Hepatocyte (in vitro differentiated cells): ENCODE measurements around the gene FOXA2.

Experiments
- EZH2 ChIP-seq: fragments of 200-600 bp; sonication (generic); IDR thresholded peaks from 2 replicates; pipeline ENCODE4 v1.6.1; 2016; ENCODE audit warnings: antibody characterized with exemption, mild to moderate bottlenecking, borderline replicate concordance
- EZH2phosphoT487 ChIP-seq: fragments of 200-600 bp; sonication (generic); IDR thresholded peaks from one replicate; pipeline ENCODE4 v1.6.1; 2018; ENCODE audit warnings: antibody characterized with exemption, mild to moderate bottlenecking, low read depth, moderate library complexity; ENCODE audit not compliant: unreplicated experiment, severe bottlenecking
- TF ChIP-seq, protein P1 (sequence below): fragments of 200-600 bp; sonication (generic); IDR thresholded peaks from 2 replicates; pipeline ENCODE4 v1.5.1; 2016; ENCODE audit warnings: antibody characterized with exemption, mild to moderate bottlenecking; ENCODE audit not compliant: poor library complexity

DNA sequence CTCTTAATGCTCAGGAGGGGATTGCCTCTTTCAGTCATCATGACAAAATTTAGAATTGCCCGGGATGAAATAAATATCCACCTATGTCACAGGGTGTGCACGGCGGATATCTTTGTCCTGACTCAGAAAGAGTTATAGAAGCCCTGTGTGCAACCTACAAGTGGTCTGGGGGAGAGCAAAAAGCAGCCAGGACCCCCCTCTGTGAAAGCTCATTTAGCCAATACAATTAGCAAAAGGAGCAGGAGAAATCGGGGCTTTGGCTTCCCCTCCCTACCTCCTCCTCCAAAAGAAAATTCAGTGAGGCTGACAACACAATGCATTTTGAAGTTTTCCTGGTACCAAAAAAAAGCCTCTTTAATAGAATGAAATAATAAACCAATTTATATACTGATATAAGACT lies 21.8 kb downstream of the FOXA2 start:
- TF ChIP-seq, protein P1, sequence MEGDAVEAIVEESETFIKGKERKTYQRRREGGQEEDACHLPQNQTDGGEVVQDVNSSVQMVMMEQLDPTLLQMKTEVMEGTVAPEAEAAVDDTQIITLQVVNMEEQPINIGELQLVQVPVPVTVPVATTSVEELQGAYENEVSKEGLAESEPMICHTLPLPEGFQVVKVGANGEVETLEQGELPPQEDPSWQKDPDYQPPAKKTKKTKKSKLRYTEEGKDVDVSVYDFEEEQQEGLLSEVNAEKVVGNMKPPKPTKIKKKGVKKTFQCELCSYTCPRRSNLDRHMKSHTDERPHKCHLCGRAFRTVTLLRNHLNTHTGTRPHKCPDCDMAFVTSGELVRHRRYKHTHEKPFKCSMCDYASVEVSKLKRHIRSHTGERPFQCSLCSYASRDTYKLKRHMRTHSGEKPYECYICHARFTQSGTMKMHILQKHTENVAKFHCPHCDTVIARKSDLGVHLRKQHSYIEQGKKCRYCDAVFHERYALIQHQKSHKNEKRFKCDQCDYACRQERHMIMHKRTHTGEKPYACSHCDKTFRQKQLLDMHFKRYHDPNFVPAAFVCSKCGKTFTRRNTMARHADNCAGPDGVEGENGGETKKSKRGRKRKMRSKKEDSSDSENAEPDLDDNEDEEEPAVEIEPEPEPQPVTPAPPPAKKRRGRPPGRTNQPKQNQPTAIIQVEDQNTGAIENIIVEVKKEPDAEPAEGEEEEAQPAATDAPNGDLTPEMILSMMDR = no peak
- TF ChIP-seq EZH2 (no peak), EZH2phosphoT487 (no peak)
